GOT3 (cell line): ENCODE data around the gene NRTN.
"Not testable (repeated sequence)": the region's sequence is repeated elsewhere in the genome, so short reads cannot be mapped to it uniquely, and the experiment has no call there.

Experiments used
- DNase-seq: peaks from one replicate; lab custom pipeline; 2025; ENCODE audit warnings: mixed read lengths; lab: John Stamatoyannopoulos, UW

The NRTN gene

DNA sequence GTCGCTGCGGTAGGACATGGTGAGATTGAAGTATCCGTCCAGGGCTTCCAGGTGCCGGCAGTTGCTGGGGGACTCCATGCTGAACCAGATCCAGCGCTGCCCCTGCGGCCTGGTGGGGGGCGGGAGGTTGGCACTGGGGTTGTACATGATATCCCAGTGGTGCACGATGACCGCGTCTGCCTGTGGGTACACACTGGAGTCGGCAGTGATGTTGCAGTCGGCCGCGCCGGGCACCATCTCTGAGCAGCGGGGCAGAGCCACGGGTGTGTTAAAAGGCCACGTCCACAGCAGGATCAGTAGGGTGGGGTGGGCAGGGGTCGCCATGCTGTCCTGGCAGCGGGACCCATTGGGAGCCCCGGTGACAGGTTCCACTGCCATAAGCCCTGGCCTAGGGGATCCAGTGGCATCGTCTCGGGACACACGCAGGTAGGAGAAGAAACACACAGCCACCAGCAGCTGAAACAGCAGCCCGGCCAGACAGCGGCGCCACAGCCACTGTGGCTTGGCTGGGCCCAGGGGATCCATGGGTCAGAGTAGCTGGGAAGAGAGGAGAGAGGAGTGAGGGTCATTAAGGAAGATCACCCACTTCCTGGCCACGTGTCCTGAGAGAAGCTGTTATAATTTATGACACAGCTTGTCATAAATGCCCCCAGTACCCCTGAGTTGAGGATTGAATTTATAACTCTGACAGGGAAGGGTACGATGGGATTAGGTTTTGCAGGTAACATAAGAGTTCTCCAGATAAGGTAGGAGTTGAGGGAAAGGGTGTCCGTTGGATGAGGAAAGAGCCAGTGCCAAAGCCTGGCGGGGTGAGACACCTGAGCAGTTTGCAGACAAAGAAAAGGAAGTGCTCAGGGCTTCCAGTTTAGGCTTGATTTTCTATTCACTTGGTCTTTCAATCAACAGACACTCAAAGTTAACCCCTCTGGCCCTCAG lies 62.6 kb downstream of the NRTN start:
- no peak for DNase-seq

DNA sequence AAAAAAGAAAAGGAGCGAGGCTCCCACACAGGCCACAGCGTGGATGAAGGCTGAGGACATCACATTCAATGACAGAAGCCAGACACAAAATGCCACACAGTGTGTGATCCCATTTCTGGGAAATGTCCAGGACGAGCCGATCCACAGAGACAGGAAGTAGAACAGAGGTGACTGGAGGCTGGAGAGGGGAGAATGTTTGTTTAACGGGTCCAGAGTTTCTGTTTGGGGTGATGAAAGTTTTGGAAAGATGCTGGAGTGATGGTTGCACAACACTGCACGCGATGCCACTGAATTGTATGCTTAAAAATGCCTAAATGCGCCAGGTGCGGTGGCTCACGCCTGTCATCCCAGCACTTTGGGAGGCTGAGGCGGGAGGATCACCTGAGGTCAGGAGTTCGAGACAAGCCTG lies 66.1 kb downstream of the NRTN start:
- no peak for DNase-seq

DNA sequence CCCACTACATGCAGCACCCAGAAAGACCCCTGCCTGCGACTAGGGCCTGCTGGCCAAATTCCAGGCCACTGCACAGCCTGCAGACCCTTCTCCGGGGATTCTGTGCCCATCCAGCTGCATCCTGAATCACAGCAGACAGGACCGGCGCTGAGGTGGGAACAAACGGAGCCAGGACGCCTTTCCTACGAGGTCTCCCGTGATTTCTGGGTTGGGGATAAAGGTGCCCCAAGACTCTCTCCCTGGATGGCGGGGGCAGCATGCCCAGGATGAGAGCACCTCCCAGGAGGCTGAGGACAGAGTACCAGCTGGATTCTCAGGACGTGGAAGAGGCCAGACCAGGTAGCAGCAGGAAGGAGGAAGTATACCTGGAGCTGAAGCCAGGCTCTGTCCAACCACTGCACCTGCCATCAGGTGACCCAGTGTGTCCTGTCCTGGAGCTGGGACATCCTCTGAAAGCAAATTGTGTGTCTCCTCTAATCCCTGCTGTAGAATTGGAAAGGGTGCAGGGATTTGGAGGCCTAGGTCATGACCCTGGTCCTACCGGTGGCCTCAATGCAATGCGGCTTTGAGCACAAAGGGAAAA lies 68.8 kb downstream of the NRTN start:
- no peak for DNase-seq

DNA sequence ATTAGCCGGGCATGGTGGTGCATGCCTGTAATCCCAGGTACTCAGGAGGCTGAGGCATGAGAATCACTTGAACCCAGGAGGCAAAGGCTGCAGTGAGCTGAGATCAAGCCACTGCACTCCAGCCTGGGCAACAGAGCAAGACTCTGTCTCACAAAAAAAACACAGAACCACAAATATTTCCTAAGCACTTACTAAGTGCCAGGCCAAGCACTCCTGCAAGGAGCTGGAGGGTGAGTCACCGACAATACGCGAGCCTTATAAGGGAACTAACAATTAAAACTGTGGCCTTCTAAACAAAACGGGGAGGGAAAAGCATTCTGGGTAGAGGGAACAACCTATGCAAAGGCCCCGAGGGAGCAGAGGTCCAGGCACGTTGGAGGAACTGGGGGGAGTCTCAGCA lies 69.6 kb downstream of the NRTN start:
- not testable (repeated sequence) for DNase-seq

- DNase-seq = no peak
Measured at GRCh38 chr19:5877427-5877826, 72.6 kb downstream of the NRTN start.

DNA sequence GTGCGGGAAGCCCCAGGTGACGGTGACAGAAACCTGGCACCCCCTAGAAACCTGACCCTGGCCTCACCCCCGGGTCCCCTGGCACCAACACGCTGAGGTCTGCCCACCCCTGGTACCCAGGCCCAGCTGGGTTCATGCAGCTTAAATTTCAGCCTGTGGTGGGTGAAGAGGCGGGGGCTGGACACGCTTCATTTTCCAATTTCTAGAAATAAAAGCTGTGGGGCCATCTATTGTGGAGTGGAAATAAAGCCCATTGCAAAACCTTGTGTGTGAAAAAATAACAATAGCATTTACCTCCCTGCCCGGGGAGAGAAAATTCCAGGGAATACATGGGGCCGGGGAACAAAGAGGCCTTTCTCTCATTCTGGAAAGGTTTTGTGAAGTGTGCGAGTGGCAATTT lies 73.0 kb downstream of the NRTN start:
- DNase-seq = no peak
